H1 (cell line): ENCODE measurements around the gene IFNB1.

Experiments used
- CEBPB ChIP-seq: IDR thresholded peaks from 2 replicates; pipeline ENCODE4 v1.6.1; 2012; ENCODE audit warnings: low read depth, low read length
- CTCF ChIP-seq, 3 experiments: IDR thresholded peaks; 1 replicate in 2 of 3; 2 replicates in 1 of 3; pipeline versions ENCODE4 v1.5.1 to v1.6.1; 2011; ENCODE audit warnings: low read length in 3 of 3, mild to moderate bottlenecking in 3 of 3, inconsistent platforms in 2 of 3, low read depth in 1 of 3, moderate library complexity in 1 of 3; ENCODE audit not compliant: insufficient read depth in 1 of 3; ENCODE audit errors: control extremely low read depth in 1 of 3
- EGR1 ChIP-seq: IDR thresholded peaks from 2 replicates; pipeline ENCODE4 v1.6.1; 2011; ENCODE audit warnings: low read depth, low read length, borderline replicate concordance
- EP300 ChIP-seq, 2 experiments: IDR thresholded peaks; 1 replicate in 1 of 2; 2 replicates in 1 of 2; pipeline ENCODE4 v1.6.1; 2011 to 2012; ENCODE audit warnings: low read depth in 2 of 2, low read length in 2 of 2, mild to moderate bottlenecking in 2 of 2, borderline replicate concordance in 1 of 2, inconsistent platforms in 1 of 2, moderate library complexity in 1 of 2
- GABPA ChIP-seq: IDR thresholded peaks from 2 replicates; pipeline ENCODE4 v1.6.1; 2011; ENCODE audit warnings: mild to moderate bottlenecking, low read length, moderate library complexity, borderline replicate concordance; ENCODE audit not compliant: insufficient read depth
- POLR2A ChIP-seq, 2 experiments: IDR thresholded peaks; 1 replicate in 1 of 2; 2 replicates in 1 of 2; pipeline ENCODE4 v1.6.1; 2011; ENCODE audit warnings: low read depth in 2 of 2, low read length in 2 of 2, mild to moderate bottlenecking in 2 of 2; ENCODE audit errors: control extremely low read depth in 1 of 2
- SP1 ChIP-seq: IDR thresholded peaks from 2 replicates; pipeline ENCODE4 v1.6.1; 2011; ENCODE audit warnings: low read depth, low read length
- SRF ChIP-seq: IDR thresholded peaks from 2 replicates; pipeline ENCODE4 v1.6.1; 2011; ENCODE audit warnings: mild to moderate bottlenecking, low read depth, low read length, moderate library complexity
- TBP ChIP-seq: IDR thresholded peaks from 2 replicates; pipeline ENCODE4 v1.6.1; 2011; ENCODE audit warnings: low read depth, low read length, improper control_type of control experiment
- TEAD4 ChIP-seq: IDR thresholded peaks from 2 replicates; pipeline ENCODE4 v1.6.1; 2012; ENCODE audit warnings: low read depth, low read length, inconsistent platforms, mixed read lengths

DNA sequence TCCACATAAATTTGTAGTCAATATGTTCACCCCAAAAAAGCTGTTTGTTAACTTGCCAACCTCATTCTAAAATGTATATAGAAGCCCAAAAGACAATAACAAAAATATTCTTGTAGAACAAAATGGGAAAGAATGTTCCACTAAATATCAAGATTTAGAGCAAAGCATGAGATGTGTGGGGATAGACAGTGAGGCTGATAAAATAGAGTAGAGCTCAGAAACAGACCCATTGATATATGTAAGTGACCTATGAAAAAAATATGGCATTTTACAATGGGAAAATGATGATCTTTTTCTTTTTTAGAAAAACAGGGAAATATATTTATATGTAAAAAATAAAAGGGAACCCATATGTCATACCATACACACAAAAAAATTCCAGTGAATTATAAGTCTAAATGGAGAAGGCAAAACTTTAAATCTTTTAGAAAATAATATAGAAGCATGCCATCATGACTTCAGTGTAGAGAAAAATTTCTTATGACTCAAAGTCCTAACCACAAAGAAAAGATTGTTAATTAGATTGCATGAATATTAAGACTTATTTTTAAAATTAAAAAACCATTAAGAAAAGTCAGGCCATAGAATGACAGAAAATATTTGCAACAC lies 6.6 kb upstream of the IFNB1 start:
- no peak for TF ChIP-seq POLR2A (IDR thresholded peaks at IDR 0.05; ENCODE audit: control extremely low read depth in 1 of 2, low read depth in 2 of 2, low read length in 2 of 2)
- TF ChIP-seq TEAD4: no peak
- no peak for TF ChIP-seq CTCF (IDR thresholded peaks at IDR 0.05; ENCODE audit: control extremely low read depth in 1 of 3, insufficient read depth in 1 of 3, low read depth in 1 of 3, low read length in 3 of 3)
- TF ChIP-seq SP1: no peak
- no peak for TF ChIP-seq TBP
- TF ChIP-seq GABPA: no peak
- TF ChIP-seq SRF: no peak
- no peak for TF ChIP-seq EP300 (IDR thresholded peaks at IDR 0.05; ENCODE audit: borderline replicate concordance in 1 of 2, low read depth in 2 of 2, low read length in 2 of 2)
- TF ChIP-seq EGR1: no peak
- no peak for TF ChIP-seq CEBPB
